ENCODE results near the gene CCDC12.

GRCh38 chr3:46896386-46896785 is 80.2 kb downstream of the CCDC12 start:
- TF ChIP-seq POLR2AphosphoS5 (IDR thresholded peaks at IDR 0.05; ENCODE audit: borderline replicate concordance, low read depth, low read length) (no peak), EZH2 (IDR thresholded peaks at IDR 0.05) (no peak)

Data from SK-N-MC (cell line).